SK-N-SH (cell line): ENCODE measurements around the gene LRRC17. TPM values are rescaled to one million over a fixed set of nuclear protein-coding genes. Genes with fewer than 3 reads are reported as not detected.

Source experiments
- CTCF ChIA-PET: fragments of 300-600, 350-600 bp; formaldehyde crosslinking; extraction: SDS; loops from one replicate; lab custom pipeline; 2021; lab: Yijun Ruan, JAX
- POLR2A ChIA-PET: fragments of 350-600 bp; sonication (Branson Sonifier 250); formaldehyde crosslinking; extraction: SDS; loops from one replicate; lab custom pipeline; 2020; ENCODE audit warnings: antibody characterized with exemption, inconsistent platforms; lab: Yijun Ruan, JAX
- DNase-seq: peaks from one replicate; pipeline ENCODE4 v3.0.0; 2012
- H2AFZ ChIP-seq: fragments of 200-600 bp; sonication (generic); 2 replicates; pipeline ENCODE4 v1.8.1; 2016; ENCODE audit warnings: antibody characterized with exemption, mild to moderate bottlenecking, low read depth
- H3F3A ChIP-seq: fragments of 200-600 bp; sonication (generic); replicated peaks from 2 replicates; pipeline ENCODE3; 2016; ENCODE audit warnings: antibody characterized with exemption, mild to moderate bottlenecking; ENCODE audit not compliant: insufficient read depth
- H3K27ac ChIP-seq, 2 experiments: fragments of 200-500 bp in 1 of 2; fragments of 200-600 bp in 1 of 2; sonication (Bioruptor generic) in 1 of 2; sonication (generic), shearing (Covaris generic) in 1 of 2; 2 replicates each; pipeline versions ENCODE4 v1.5.1 to v1.6.1; 2014 to 2016; ENCODE audit warnings: low read depth in 2 of 2, inconsistent platforms in 1 of 2, low read length in 1 of 2, mild to moderate bottlenecking in 1 of 2, mixed read lengths in 1 of 2
- H3K27me3 ChIP-seq: fragments of 200-600 bp; sonication (generic), shearing (Covaris generic); 2 replicates; pipeline ENCODE4 v1.6.1; 2016; ENCODE audit warnings: mixed run types; ENCODE audit not compliant: insufficient read depth
- H3K36me3 ChIP-seq, 2 experiments: fragments of 200-500 bp in 1 of 2; fragments of 200-600 bp in 1 of 2; sonication (Bioruptor generic) in 1 of 2; sonication (generic) in 1 of 2; replicated peaks in 1 of 2; 2 replicates each; pipeline versions ENCODE3 to v1.5.1; 2014 to 2016; ENCODE audit warnings: low read length in 1 of 2, mild to moderate bottlenecking in 1 of 2; ENCODE audit not compliant: insufficient read depth in 2 of 2, control insufficient read depth in 1 of 2
- H3K4me1 ChIP-seq, 2 experiments: fragments of 200-500 bp in 1 of 2; fragments of 200-600 bp in 1 of 2; sonication (Bioruptor generic) in 1 of 2; sonication (generic), shearing (Covaris generic) in 1 of 2; 2 replicates each; pipeline versions ENCODE4 v1.5.1 to v1.6.1; 2014 to 2016; ENCODE audit warnings: low read depth in 1 of 2, low read length in 1 of 2, mixed run types in 1 of 2; ENCODE audit not compliant: insufficient read depth in 2 of 2, control insufficient read depth in 1 of 2
- H3K4me2 ChIP-seq: fragments of 200-600 bp; sonication (generic), shearing (Covaris generic); 2 replicates; pipeline ENCODE4 v1.6.1; 2017; ENCODE audit warnings: mixed run types
- H3K4me3 ChIP-seq, 2 experiments: fragments of 200-500 bp in 1 of 2; fragments of 200-600 bp in 1 of 2; sonication (Bioruptor generic) in 1 of 2; sonication (generic), shearing (Covaris generic) in 1 of 2; 2 replicates each; pipeline versions ENCODE4 v1.5.1 to v1.8.1; 2014 to 2016; ENCODE audit warnings: low read depth in 2 of 2, inconsistent platforms in 1 of 2, low read length in 1 of 2, mild to moderate bottlenecking in 1 of 2, mixed read lengths in 1 of 2, moderate library complexity in 1 of 2
- H3K79me2 ChIP-seq: fragments of 200-600 bp; sonication (generic); 2 replicates; pipeline ENCODE4 v1.8.1; 2017; ENCODE audit warnings: mild to moderate bottlenecking; ENCODE audit not compliant: insufficient read depth
- H3K9ac ChIP-seq: fragments of 200-600 bp; sonication (generic); 2 replicates; pipeline ENCODE4 v1.6.1; 2017; ENCODE audit warnings: mixed run types
- H3K9me2 ChIP-seq: fragments of 200-600 bp; sonication (generic); 2 replicates; pipeline ENCODE4 v1.6.1; 2017; ENCODE audit warnings: mixed run types
- H3K9me3 ChIP-seq: fragments of 200-600 bp; sonication (generic); 2 replicates; pipeline ENCODE4 v1.6.1; 2017; ENCODE audit warnings: mixed run types, mild to moderate bottlenecking, moderate library complexity
- H4K20me1 ChIP-seq: fragments of 200-600 bp; sonication (generic); 2 replicates; pipeline ENCODE4 v1.6.1; 2017; ENCODE audit warnings: mild to moderate bottlenecking, mixed run types; ENCODE audit not compliant: insufficient read depth
- CHD2 ChIP-seq: fragments of 150-350 bp; IDR thresholded peaks from 2 replicates; pipeline ENCODE4 v1.6.1; 2018; ENCODE audit warnings: low read length; ENCODE audit not compliant: partially characterized antibody
- ELF1 ChIP-seq: IDR thresholded peaks from 2 replicates; pipeline ENCODE4 v1.4.0; 2012
- EP300 ChIP-seq, 2 experiments: IDR thresholded peaks; 2 replicates each; pipeline versions ENCODE4 v1.4.0 to v1.6.1; 2012; ENCODE audit warnings: borderline replicate concordance in 1 of 2, low read depth in 1 of 2, low read length in 1 of 2
- FOSL2 ChIP-seq: IDR thresholded peaks from 2 replicates; pipeline ENCODE4 v1.4.0; 2012; ENCODE audit warnings: low read depth, mild to moderate bottlenecking, moderate library complexity, borderline replicate concordance
- FOXJ3 ChIP-seq: sonication (generic); formaldehyde crosslinking; IDR thresholded peaks from 2 replicates; pipeline ENCODE4 v1.5.1; 2020; ENCODE audit warnings: mild to moderate bottlenecking, missing genetic modification reagents
- GABPA ChIP-seq: IDR thresholded peaks from 2 replicates; pipeline ENCODE4 v1.4.0; 2012; ENCODE audit warnings: low read depth, mild to moderate bottlenecking
- GATA2 ChIP-seq: sonication (generic); formaldehyde crosslinking; IDR thresholded peaks from 2 replicates; pipeline ENCODE4 v1.5.0; 2020; ENCODE audit warnings: mild to moderate bottlenecking, missing genetic modification reagents
- JUND ChIP-seq: IDR thresholded peaks from 2 replicates; pipeline ENCODE4 v1.4.0; 2012
- MAX ChIP-seq: IDR thresholded peaks from 2 replicates; pipeline ENCODE4 v1.4.0; 2012; ENCODE audit warnings: low read depth
- NFIC ChIP-seq: IDR thresholded peaks from 2 replicates; pipeline ENCODE4 v1.4.0; 2012; ENCODE audit warnings: borderline replicate concordance
- POLR2AphosphoS5 ChIP-seq: IDR thresholded peaks from 2 replicates; pipeline ENCODE4 v1.6.1; 2012; ENCODE audit warnings: low read depth, low read length
- RAD21 ChIP-seq: IDR thresholded peaks from 2 replicates; pipeline ENCODE4 v1.6.1; 2012; ENCODE audit warnings: mild to moderate bottlenecking, low read length
- RCOR1 ChIP-seq: fragments of 150-350 bp; IDR thresholded peaks from 2 replicates; pipeline ENCODE4 v1.6.1; 2017; ENCODE audit warnings: antibody characterized with exemption, low read length
- RXRA ChIP-seq: IDR thresholded peaks from 2 replicates; pipeline ENCODE4 v1.4.0; 2012; ENCODE audit warnings: low read depth, mild to moderate bottlenecking, borderline replicate concordance
- TCF12 ChIP-seq: IDR thresholded peaks from 2 replicates; pipeline ENCODE4 v1.4.0; 2012
- ZBTB33 ChIP-seq: IDR thresholded peaks from 2 replicates; pipeline ENCODE4 v1.4.0; 2012; ENCODE audit warnings: low read depth, borderline replicate concordance
- WGBS: methylation state at CpG from one replicate; pipeline ENCODE4 v1.1.6; 2017; ENCODE audit warnings: low lambda C conversion rate; 5-methylcytosine and 5-hydroxymethylcytosine counted together
- polyA plus RNA-seq, 3 experiments: library from polyadenylated mRNA; depleted of rRNA; stranded (reverse); fragments of >200 nt; gene quantifications; 2 replicates each; pipeline ENCODE4 v1.2.3, GENCODE V29; 2012

LRRC17 gene
- polyA plus RNA-seq, 1 of the 3 experiments (the other 2 are of a cell fraction): 101 TPM

- peak; percentile 92 for TF ChIP-seq NFIC
- TF ChIP-seq JUND: peak; percentile 100
- peak; percentile 90 for TF ChIP-seq ZBTB33
- TF ChIP-seq CHD2: no peak
- no peak for TF ChIP-seq FOXJ3 (CRISPR knock-in tag)
- no peak for TF ChIP-seq RAD21
- peak; percentile 58 to 100 for TF ChIP-seq EP300 (IDR thresholded peaks at IDR 0.05; ENCODE audit: borderline replicate concordance in 1 of 2, low read depth in 1 of 2, low read length in 1 of 2)
- TF ChIP-seq MAX: peak; percentile 88
- no peak for TF ChIP-seq GABPA
Measured at GRCh38 chr7:102875700-102876295, 37.0 kb upstream of the LRRC17 start (continued).

- TF ChIP-seq RXRA (0 out of 2 replicates have a peak, but pooled peaks have one; percentile 22), FOSL2 (peak; percentile 54; the same call in 1 of the 2 replicates), ELF1 (no peak), RAD21 (no peak), RCOR1 (no peak), POLR2AphosphoS5 (no peak), TCF12 (peak; percentile 48), GATA2 (no peak)
- no peaks in the 10 kb centered on the region for H3K79me2 ChIP-seq
Measured at GRCh38 chr7:102883098-102883860, 29.5 kb upstream of the LRRC17 start.

More at GRCh38 chr7:102883098-102883860, 29.5 kb upstream of the LRRC17 start:
- POLR2A ChIA-PET: no interaction called here
- Histone ChIP-seq H3K9ac (no peak overlapping the region; the same call in 1 of the 2 replicates), H3F3A (peaks cover 13% of the 10 kb centered on the region), H4K20me1 (no peaks in the 10 kb centered on the region), H3K9me3 (no peaks in the 10 kb centered on the region), H3K4me2 (no peak overlapping the region), H3K27ac (peak overlapping the region in 1 of 2 experiments; percentile 52; a peak in 2 of 4 replicates), H2AFZ (peak overlapping the region; percentile 32; the same call in 1 of the 2 replicates), H3K9me2 (no peaks in the 10 kb centered on the region), H3K27me3 (no peaks in the 10 kb centered on the region), H3K4me1 (peaks cover 0 to 16% of the 10 kb centered on the region in 2 experiments; a peak in 2 of 4 replicates), H3K36me3 (no peaks in the 10 kb centered on the region), H3K4me3 (no peak overlapping the region)
- CTCF ChIA-PET: interaction anchor here (1.4 to 1.5 kb wide), 2 partner anchors 16 to 31 kb away, joined by 3 to 4 read pairs; no protein-coding TSS in a partner anchor
- no peak for DNase-seq
- 79% methylated on average over 6 of the region's 6 CpGs for WGBS
